NCI-H1930 (cell line): ENCODE measurements around the gene RAPGEF1.

Source experiments
- DNase-seq, 2 experiments: peaks; one replicate each; lab custom pipeline; 2025; lab: John Stamatoyannopoulos, UW

RAPGEF1 gene

DNA sequence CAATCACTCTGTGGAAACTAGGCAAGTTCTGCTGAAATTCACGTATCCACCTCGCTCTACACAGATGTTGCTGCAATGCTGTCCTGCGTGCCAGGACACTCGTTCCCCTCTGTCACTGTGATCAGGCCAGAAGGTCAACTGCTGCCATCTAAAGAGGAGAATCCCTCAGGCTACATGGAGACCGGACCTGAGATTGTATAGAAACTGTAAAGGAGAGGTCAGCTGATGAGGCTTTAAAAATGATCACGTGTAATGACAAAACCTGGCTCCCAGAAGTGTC, 114.4 kb downstream of the RAPGEF1 start:
- DNase-seq, result no peak

DNA sequence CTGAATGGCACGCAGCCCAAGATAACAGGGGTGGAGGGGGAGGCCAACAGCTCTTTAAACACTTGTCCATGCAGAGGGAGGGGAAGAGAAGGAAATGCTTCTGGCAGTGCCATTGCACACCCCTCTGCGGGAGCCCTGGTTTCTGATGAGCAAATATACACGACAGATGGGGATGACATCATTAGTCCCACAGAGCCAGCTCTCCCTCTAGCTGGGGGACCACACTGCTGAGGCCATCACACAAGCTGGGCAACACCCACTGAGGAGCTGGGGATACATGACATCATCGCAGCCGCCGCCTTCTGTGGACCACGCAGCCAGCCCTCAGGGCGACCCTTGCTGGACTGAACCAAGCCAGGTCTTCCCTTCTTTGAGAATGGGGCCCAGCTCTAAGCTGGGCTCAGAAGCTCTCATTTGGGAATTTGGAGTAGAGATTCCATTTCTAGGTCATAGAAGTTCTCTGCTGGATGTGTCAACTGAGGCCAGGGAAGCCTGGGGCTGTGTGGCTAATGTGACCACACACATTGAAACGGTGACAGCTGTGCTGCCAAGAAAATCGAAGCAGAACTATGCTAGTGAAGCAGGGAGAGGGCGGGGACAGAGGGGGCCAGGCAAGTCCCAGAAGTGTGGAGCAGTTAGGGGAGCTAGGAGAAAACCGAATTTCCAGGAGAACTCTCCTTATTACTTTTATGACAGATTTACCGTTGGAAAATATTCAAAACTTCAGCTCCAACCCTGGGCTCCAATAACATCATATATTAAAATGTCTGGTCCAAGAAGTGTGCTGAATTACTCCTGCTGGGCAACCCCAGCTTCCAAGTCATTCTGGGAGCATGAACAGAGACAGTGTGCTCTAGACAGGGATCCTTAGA, 115.0 kb downstream of the RAPGEF1 start:
- no peak for DNase-seq

- DNase-seq, result no peak
Measured at GRCh38 chr9:131623655-131624330, 116.1 kb downstream of the RAPGEF1 start.

GRCh38 chr9:131622523-131622922, 117.4 kb downstream of the RAPGEF1 start:
- DNase-seq, result no peak

- DNase-seq, result no peak
Measured at GRCh38 chr9:131621551-131622358, 118.1 kb downstream of the RAPGEF1 start.

- no peak for DNase-seq
Measured at GRCh38 chr9:131620764-131621520, 118.9 kb downstream of the RAPGEF1 start.

DNA sequence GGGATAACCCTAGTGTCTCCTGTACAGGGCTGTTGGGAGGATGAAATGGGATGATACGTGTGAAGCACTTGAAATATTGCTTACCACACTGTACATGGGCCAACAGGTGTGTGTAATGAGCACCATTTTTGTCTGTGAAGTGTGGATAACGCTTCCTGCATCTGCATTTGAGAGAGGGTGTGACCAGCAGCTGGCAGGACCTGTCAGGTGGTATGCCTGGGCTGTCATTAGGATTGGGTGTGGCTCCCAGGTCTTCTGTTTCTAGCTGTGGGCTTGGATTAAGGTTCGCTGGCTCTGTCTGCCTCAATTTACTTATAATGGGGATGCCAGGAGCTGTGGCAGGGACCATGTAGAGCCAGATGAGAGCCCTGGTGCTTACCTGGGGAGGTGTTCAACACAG, 120.2 kb downstream of the RAPGEF1 start:
- DNase-seq, result no peak

- DNase-seq, result no peak
Measured at GRCh38 chr9:131618785-131619184, 121.1 kb downstream of the RAPGEF1 start.

GRCh38 chr9:131618071-131618479, 121.8 kb downstream of the RAPGEF1 start:
- no peak for DNase-seq

DNA sequence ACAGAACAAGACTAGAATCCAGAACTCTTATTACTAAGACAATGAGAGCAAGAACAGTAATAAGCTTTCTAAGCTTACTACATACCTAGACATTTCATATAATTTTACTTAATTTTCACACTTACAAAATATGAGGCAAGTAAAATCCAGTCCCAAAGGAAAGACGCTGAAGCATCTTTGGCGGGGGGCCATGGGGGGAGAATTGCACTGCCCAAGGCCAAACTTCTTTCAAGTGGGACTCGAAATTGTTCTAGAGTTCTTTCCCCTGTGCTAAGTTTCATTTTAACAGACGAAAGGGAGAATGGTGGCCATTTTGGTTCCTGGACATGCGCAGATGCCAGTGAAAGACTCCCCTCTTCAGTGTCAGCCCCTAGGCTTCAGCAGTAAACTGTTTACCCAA, 122.3 kb downstream of the RAPGEF1 start:
- DNase-seq, result no peak

GRCh38 chr9:131616983-131617604, 122.8 kb downstream of the RAPGEF1 start:
- no peak for DNase-seq

GRCh38 chr9:131614340-131614915, 125.4 kb downstream of the RAPGEF1 start:
- DNase-seq, result no peak

- no peak for DNase-seq
Measured at GRCh38 chr9:131613921-131614320, 126.0 kb downstream of the RAPGEF1 start.

GRCh38 chr9:131612851-131613250, 127.0 kb downstream of the RAPGEF1 start:
- DNase-seq, result no peak

- no peak for DNase-seq
Measured at GRCh38 chr9:131611586-131612315, 128.1 kb downstream of the RAPGEF1 start.

- DNase-seq, result no peak
Measured at GRCh38 chr9:131610231-131610761, 129.6 kb downstream of the RAPGEF1 start.

DNA sequence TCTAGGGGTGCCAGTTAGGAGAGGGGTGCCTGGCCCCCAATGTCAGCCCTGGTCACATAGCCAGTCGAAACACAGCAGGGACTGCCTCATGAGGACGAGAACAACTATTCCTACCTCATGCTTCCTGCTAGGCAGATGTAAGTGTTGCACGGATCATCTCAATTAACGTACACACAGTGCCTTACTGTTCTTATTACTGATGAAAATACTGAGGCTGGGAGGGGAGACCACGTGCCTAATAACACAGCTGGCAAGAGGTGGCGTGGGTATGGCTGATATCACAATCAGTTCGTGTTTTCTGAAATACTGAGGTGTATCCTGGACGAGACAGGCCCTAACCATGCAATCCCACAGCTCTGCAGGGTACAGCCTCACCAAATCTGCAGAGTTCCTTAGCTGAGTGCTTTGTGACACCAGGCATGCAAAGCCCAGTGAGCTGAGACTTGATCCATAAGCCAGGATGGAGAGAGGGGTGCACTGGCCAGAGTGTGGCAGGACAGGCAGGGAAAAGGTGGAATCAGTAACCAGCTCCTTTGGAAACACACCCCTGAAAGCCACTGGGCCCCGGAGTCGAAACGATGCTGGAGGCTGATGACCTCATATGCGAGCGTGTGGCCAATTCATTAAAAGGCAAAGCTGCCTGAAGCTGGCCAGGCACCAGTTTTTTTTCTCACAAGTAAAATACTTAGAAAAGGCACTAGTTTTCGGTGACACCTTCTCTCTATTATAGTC, 130.6 kb downstream of the RAPGEF1 start:
- no peak for DNase-seq

DNA sequence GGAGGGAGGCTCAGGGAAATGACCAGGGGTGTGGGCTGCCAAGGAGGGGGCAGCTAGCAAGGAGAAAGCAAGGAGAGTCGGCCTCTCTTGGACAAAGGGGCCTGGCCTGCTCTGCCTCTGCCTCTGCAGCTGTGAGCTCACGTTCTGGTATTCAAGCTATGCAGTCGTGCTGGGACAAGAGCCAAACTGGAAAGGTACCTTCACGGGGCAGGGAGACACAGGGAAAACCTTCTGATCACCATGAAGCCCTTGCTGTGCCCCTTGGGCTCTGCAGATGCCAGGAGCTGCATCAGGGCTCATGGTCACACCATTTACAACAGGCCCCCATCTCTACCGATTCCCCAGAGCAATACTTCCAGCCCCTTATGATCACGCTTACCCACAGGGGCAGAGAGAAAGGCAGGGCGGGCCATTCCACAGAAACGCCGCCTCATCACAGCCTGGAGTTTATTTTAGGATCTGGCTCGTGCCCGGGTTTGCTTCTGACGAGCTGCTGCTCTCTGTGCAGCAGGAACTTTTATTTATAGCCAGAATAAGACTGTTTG, 131.3 kb downstream of the RAPGEF1 start:
- no peak for DNase-seq

GRCh38 chr9:131607591-131607990, 132.3 kb downstream of the RAPGEF1 start:
- no peak for DNase-seq
